OCI-LY3 (cell line): ENCODE results near the gene HMGXB4.
A peak's percentile ranks its signal among the peaks of the same experiment; 100 is the strongest.

Experiments used
- H2AFZ ChIP-seq: fragments of 200-600, 300-600 bp; shearing (Covaris generic); 2 replicates; pipeline ENCODE4 v1.6.0; 2014; ENCODE audit warnings: antibody characterized with exemption, low read depth, low read length
- H3K27ac ChIP-seq: fragments of 200-600, 300-600 bp; sonication (generic); 2 replicates; pipeline ENCODE4 v1.5.1; 2014; ENCODE audit warnings: mild to moderate bottlenecking, low read length, moderate library complexity, mixed read lengths
- H3K27me3 ChIP-seq: fragments of 200-600, 300-600 bp; sonication (generic); 2 replicates; pipeline ENCODE4 v1.6.1; 2014; ENCODE audit warnings: low read depth, low read length, mixed read lengths
- H3K36me3 ChIP-seq: fragments of 200-600, 300-600 bp; sonication (generic); replicated peaks from 2 replicates; pipeline ENCODE3; 2014; ENCODE audit warnings: low read depth, low read length, mixed read lengths
- H3K4me1 ChIP-seq: fragments of 300-600, 200-600 bp; sonication (generic); 2 replicates; pipeline ENCODE4 v1.6.1; 2014; ENCODE audit warnings: low read length, mixed read lengths
- H3K4me2 ChIP-seq: fragments of 200-600, 300-600 bp; sonication (generic); 2 replicates; pipeline ENCODE4 v1.6.1; 2014; ENCODE audit warnings: low read length, mixed read lengths
- H3K4me3 ChIP-seq: fragments of 300-600, 200-600 bp; sonication (generic); 2 replicates; pipeline ENCODE4 v1.5.1; 2014; ENCODE audit warnings: antibody characterized with exemption, mild to moderate bottlenecking, low read length, moderate library complexity
- H3K79me2 ChIP-seq: fragments of 300-600, 200-600 bp; shearing (Covaris generic); 2 replicates; pipeline ENCODE4 v1.6.1; 2014; ENCODE audit warnings: mild to moderate bottlenecking, low read length, mixed read lengths
- H3K9ac ChIP-seq: fragments of 300-600, 200-600 bp; shearing (Covaris generic); 2 replicates; pipeline ENCODE4 v1.6.0; 2014; ENCODE audit warnings: mild to moderate bottlenecking, low read length, moderate library complexity
- H3K9me3 ChIP-seq: fragments of 200-600, 300-600 bp; shearing (Covaris generic); 2 replicates; pipeline ENCODE4 v1.6.1; 2014; ENCODE audit warnings: low read length, mixed read lengths; ENCODE audit not compliant: insufficient read depth
- H4K20me1 ChIP-seq: fragments of 200-600, 300-600 bp; sonication (generic); 2 replicates; pipeline ENCODE4 v1.6.1; 2016; ENCODE audit warnings: low read length, mixed read lengths; ENCODE audit not compliant: insufficient read depth
- EZH2phosphoT487 ChIP-seq: fragments of 200-600 bp; shearing (Covaris generic); IDR thresholded peaks from 2 replicates; pipeline ENCODE4 v1.6.1; 2018; ENCODE audit warnings: antibody characterized with exemption, mixed run types, low read depth
- TF ChIP-seq, protein P1 (sequence below): fragments of 200-600, 300-600 bp; sonication (generic); IDR thresholded peaks from 2 replicates; pipeline ENCODE4 v1.5.1; 2014; ENCODE audit warnings: antibody characterized with exemption, low read length, low read depth

Gene HMGXB4

DNA sequence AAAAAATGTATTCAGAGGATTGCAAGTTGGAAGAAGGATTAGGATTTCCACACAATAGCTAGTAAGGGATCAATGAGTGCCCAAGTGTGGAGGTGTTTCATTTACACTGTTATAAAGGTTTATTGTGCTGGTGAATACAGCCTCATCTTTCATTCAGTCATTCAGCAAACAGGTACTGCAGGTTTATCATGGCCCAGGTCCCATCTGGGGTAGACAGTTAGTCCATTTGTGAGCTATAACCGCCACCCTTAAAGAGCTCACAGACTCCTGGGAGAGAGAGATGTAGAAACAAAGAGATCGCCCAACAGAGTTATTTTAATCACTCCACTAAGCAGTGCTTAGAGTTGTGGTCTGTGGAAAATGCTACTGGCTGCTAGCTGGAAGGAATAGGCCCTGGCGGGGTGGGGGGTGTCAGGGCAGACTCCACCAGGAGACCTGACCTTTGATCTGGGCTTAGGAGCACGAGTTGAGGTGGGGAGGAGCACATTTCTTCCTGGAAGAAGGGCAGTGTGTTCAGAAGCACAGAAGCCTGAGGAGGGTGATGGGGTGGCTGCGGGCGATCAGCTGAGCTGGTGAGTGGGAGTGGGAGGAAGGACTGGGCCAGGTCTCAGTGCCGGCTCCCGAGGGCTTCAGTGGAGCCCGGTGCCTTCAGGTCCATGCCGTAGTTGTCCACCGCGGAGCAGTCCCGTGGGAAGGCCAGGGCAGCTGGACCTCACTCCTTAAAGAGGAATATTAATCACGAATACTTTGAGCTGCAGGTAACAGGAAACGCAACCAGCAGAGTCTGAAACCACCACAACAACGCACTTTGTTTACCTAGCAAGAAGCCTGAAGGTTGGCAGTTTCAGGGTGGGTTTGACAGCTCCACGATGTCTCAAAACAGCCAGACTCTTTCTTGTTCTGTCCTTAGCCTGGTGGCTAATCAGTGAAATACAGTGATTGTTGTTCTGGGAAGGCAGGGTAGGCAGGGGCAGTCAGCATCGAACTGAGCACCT lies 53.6 kb downstream of the HMGXB4 start:
- peak overlapping the region; percentile 14; the same call in 1 of the 2 replicates for H3K9ac ChIP-seq

DNA sequence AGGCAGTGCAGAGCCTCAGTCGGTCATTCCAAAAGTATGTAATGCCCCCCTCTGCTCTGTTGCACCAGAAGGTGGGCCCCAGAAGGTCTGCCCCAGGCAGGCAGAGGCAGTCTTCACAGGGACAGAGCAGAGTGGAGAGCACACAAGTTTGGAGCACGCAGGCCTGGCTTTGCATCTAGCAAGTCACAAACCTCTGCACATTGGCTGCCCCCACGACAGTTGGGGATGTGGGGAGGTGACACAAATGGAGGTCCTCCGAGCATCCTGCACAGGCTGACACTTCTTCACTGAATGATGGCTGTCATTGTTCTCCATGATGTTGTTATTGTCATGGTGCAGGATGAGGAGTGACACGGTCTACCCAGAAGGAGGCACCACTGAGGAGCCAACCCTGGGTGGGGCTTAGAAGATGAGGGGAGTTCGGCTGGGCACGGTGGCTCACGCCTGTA lies 54.3 kb downstream of the HMGXB4 start:
- H3K4me3 ChIP-seq = no peak overlapping the region
- H3K9ac ChIP-seq = no peak overlapping the region; the same call in 1 of the 2 replicates
- peak overlapping the region; percentile 37 for H3K4me2 ChIP-seq
- no peak overlapping the region for H2AFZ ChIP-seq
- no peaks in the 10 kb centered on the region for H3K79me2 ChIP-seq
- no peaks in the 10 kb centered on the region for H3K36me3 ChIP-seq
- H4K20me1 ChIP-seq = no peaks in the 10 kb centered on the region
- H3K4me1 ChIP-seq = peaks cover 64% of the 10 kb centered on the region
- no peak overlapping the region for H3K27ac ChIP-seq
- H3K9me3 ChIP-seq = no peaks in the 10 kb centered on the region
- no peak for TF ChIP-seq EZH2phosphoT487
- TF ChIP-seq, protein P1, sequence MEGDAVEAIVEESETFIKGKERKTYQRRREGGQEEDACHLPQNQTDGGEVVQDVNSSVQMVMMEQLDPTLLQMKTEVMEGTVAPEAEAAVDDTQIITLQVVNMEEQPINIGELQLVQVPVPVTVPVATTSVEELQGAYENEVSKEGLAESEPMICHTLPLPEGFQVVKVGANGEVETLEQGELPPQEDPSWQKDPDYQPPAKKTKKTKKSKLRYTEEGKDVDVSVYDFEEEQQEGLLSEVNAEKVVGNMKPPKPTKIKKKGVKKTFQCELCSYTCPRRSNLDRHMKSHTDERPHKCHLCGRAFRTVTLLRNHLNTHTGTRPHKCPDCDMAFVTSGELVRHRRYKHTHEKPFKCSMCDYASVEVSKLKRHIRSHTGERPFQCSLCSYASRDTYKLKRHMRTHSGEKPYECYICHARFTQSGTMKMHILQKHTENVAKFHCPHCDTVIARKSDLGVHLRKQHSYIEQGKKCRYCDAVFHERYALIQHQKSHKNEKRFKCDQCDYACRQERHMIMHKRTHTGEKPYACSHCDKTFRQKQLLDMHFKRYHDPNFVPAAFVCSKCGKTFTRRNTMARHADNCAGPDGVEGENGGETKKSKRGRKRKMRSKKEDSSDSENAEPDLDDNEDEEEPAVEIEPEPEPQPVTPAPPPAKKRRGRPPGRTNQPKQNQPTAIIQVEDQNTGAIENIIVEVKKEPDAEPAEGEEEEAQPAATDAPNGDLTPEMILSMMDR = no peak
- no peaks in the 10 kb centered on the region for H3K27me3 ChIP-seq

More for the DNA sequence above, 53.6 kb downstream of the HMGXB4 start:
- Histone ChIP-seq H3K27ac (no peak overlapping the region), H3K9me3 (no peaks in the 10 kb centered on the region), H4K20me1 (no peaks in the 10 kb centered on the region), H3K4me1 (peaks cover 68% of the 10 kb centered on the region), H2AFZ (no peak overlapping the region), H3K36me3 (no peaks in the 10 kb centered on the region), H3K4me3 (no peak overlapping the region; the same call in 1 of the 2 replicates), H3K79me2 (no peaks in the 10 kb centered on the region), H3K27me3 (no peaks in the 10 kb centered on the region), H3K4me2 (peak overlapping the region; percentile 37)
- TF ChIP-seq, protein P1 = no peak
- TF ChIP-seq EZH2phosphoT487 = no peak

DNA sequence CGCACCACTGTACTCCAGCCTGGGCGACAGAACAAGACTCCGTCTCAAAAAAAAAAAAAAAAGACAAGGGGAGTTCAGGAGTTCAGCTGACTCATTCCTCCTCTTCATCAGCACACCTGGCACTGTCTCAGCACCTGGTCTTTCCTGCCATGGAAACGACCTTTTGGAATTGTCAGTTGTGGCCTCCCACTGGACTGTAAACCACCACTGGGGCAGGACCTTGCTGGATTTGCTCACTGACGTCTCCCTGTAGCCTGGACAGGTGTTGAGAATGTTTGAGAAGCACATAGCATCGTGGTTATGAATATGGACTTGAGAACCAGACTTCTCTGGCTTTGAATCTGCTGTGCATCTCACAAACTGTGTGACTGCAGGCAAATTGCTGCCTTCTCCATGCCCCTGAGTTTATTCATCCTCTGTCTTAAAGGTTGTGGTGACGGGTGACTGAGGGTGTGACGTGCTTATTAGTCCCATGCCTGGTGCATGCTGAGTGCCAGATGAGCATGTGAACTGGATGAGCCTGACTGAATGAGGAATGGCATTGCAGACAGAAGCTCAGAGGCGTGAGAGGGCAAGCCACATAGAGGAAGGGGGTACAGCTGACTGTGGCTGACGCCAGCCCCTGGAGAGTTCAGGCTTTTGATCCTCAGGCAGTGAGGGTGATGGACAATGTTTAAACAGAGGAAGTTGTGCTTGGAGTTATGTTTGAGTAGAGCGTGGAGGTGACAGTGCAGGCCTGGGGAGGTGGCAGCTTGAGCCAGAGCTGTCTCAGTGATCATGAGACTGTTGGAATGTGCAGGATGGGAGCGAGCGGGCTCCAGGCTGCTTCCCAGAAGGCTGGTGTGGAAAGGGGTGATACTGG lies 55.1 kb downstream of the HMGXB4 start:
- Histone ChIP-seq H3K4me1 (peaks cover 61% of the 10 kb centered on the region), H3K36me3 (no peaks in the 10 kb centered on the region), H3K9me3 (no peaks in the 10 kb centered on the region), H3K27me3 (no peaks in the 10 kb centered on the region), H3K79me2 (no peaks in the 10 kb centered on the region), H4K20me1 (no peaks in the 10 kb centered on the region), H3K9ac (no peak overlapping the region), H3K27ac (no peak overlapping the region), H3K4me3 (no peak overlapping the region), H2AFZ (no peak overlapping the region), H3K4me2 (no peak overlapping the region)
- no peak for TF ChIP-seq EZH2phosphoT487
- TF ChIP-seq, protein P1 = no peak
